Activated CD4-positive, alpha-beta T cell treated with anti-CD3 and anti-CD28 coated beads, Interleukin-2, amount 50 U/mL, for 24 hours (primary cell): Measurements from ENCODE around the gene LAYN.

Source experiments
- DNase-seq, 2 donors: peaks; one replicate each; pipeline ENCODE4 v3.0.0-alpha.2; 2020; ENCODE audit warnings: low read depth in 1 of 2, low spot score in 1 of 2

Gene LAYN

DNA sequence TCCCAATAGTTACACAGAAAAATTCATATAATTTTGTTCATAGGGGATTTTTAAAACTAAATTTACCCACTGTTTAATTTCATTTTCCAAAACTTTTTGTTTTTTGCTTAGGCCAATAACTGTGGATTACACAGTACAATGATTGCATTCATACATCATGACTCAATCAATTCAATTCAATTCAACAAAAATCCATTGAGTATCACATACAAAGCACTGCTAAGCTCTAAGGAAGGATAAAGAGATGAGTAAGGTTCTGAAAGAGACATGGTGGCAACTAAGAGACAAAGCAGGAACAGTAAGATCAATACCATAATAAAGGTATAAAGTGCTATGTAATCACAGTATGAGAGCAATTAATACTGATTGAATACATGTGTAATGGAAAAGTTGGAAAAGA, 9.4 kb upstream of the LAYN start:
- no peak for DNase-seq

- DNase-seq: peak in 1 of 2 donors; percentile 72
These were observed 8.7 kb upstream of the LAYN start for GRCh38 chr11:111531687-111532364.

- no peak for DNase-seq
These were observed 8.2 kb upstream of the LAYN start for GRCh38 chr11:111532365-111532709.

DNA sequence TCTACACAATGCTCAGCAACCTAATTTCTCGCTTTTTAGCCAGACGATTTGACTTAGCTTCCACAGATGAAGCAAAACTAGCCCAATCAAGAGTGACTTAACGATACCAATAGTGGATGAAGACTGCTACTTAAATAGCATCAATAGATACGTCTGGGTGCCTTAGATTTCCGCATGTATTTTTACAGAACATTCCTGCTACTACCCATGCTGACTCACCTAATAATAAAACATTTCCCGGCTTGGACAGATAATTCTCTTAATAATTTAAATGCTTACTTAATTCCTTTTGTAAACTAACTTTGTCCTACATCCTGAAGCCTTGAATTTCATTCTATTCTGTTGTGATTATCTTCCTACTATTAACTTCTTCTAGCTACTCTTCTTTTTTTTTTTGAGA, 5.2 kb upstream of the LAYN start:
- DNase-seq: no peak

GRCh38 chr11:111537336-111537860, 3.1 kb upstream of the LAYN start:
- no peak for DNase-seq

DNA sequence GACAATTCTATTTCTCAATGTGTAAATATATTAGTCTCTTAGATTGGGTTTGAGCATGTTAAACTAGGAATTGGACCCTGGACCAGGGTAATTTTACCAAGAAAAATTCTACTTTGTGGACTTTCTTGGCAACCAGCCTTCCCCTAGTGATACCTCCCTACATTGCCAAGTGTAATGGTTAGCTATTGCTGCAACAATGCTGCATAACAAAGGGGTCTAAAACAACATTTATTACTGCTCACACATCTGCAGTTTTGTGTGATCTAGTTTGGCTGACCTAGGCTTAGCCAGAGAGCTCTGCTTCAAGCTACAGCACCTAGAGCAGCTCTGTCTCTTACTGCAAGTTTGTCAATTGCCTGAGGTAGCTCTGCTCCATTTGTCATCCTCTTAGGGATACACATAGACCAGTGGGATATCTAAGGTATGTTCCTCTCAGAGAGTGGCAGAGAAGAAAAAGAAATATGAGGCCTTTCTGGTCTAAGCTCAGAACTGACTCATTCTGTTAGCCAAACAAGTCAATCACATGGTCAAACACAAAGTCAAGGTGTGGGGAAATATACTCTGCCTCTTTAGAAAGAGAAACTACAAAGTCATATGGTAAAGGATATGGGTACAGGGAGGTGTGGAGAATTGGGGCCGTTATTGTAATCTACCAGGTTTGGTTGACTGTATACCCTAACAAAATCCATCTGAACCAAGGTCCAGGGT, 2.0 kb upstream of the LAYN start:
- no peak for DNase-seq

DNA sequence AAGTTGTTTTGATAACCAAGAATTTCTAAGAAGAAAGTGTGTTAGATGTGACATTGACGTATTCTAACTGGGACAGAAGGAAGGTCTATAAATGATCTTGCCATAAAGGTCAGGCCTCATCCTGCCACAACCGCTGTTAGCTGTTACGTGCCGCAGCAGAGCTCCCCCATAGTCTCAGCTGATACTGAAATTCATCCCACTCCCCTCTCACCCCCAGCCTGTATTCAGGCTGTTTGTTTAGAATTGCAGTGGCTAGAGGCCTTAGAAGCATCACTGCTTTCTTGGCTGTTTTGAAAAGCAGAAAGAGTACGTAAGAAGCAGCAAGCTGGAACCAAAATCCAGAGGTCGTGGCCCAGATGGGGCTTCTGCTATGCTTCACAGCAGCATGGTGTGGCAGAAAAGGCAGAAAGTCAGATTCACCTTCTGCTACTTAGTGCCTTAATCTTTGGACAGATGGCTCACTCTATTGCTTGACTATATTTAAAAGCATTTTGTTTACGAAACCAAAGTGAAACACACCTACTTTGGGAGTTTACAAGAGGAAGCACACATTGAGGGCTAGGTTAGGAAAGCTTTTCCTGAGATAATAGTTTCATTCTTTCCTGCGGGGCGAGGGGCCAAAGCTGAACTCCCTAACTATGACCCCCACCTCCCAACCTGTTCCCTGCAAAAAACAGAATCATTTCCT, 950 bp upstream of the LAYN start:
- DNase-seq: no peak

- no peak for DNase-seq
These were observed 375 bp downstream of the LAYN start for GRCh38 chr11:111540937-111541253.

DNA sequence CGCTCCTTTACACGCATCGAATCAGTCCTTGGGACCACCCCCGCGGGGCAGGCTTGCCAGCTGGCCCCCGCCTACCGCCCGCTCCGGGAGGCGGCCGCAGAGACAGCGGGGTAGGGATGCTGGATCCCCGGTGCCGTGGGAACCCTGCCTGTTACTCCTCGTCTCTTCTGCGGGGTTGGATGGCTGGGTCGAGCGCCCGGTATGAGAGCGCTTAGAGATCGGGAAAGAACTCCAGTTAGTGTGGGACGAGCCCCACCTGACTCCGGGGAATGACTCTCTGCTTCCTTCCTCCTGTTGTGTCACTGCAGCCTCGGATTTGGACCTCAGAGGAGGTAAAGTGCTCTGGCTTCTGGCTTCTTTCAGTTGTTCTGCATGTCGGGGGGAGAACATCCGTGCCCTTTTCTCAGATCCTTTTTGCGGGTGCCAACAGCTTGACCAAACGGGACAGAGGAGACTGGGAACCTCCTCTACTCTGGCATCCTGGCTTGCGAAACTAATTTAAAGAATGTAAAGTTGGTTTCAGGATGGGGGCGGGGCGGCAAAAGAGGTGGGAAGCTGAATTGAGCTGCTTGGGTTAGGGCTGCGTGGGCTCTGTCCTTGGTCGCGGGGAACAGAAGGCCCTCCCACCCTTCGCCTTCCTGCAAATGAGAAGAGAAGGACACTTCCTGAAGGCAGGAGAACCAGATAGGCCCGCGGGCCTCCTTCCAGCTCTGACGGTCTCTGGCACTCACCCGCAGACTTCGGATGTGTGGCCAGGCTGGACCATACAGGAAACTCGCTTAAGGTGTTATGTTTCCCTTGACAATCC, 938 bp downstream of the LAYN start:
- no peak for DNase-seq

DNA sequence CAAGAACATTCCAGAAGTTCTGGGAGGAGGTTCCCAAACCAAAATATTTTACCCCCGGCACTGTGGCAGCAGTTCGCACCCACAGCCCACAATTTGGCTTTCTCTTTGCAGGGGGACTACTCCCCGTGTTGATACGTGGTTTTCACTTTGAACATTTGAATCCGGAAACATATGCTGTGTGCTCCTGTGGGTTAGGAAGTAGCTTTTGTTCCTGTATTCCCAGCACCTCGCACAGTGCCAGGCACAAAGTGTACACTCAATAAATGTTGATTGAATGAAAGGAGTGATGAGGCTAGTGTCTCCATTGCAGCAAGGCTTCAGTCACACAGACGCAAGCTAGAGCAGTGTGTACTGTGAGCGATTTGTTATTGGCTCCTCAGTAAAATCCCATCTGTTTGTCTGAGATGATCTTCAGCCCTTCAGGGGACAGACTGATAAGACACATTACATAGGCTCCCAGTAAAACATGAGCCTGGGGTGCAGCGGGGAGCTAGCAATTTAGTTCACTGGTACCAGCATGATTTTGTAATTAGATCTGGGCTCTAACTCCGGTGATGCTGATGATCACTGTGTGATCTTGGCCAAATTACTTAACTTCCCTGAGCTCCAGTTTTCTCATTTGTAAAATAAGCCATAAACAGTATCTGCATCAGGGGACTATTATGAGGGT, 2.2 kb downstream of the LAYN start:
- no peak for DNase-seq

- DNase-seq: no peak
These were observed 8.0 kb downstream of the LAYN start for GRCh38 chr11:111548525-111548924.

DNA sequence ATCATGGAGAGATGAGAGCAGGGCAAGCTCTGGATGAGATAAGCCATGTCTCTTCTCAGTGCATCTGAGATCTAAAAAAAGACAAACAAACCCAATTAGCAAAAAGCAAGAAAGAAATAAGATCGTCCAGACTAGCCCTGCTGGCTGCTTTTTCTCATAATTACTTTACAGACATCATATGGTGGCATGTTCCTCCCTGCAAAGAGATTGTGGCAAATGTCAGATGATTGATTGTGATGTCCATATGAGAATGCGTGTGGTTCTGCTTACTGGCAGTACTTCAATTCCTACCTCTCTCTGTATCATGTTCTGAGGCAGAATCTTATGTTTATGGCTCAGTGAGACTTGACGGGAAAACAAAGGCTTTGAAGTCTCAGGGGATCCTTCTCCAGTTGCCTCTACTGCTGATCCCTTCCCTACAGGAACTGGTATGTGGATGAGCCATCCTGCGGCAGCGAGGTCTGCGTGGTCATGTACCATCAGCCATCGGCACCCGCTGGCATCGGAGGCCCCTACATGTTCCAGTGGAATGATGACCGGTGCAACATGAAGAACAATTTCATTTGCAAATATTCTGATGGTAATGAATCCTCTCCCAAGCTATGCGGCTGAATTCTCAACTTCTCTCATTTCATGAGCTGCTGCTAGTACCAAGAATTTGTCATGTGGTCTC, 8.8 kb downstream of the LAYN start:
- no peak for DNase-seq

- DNase-seq: no peak
These were observed 9.3 kb downstream of the LAYN start for GRCh38 chr11:111549869-111550203.

- DNase-seq: no peak
These were observed 9.7 kb downstream of the LAYN start for GRCh38 chr11:111550258-111550657.

- no peak for DNase-seq
These were observed 14.0 kb downstream of the LAYN start for GRCh38 chr11:111554532-111554931.

DNA sequence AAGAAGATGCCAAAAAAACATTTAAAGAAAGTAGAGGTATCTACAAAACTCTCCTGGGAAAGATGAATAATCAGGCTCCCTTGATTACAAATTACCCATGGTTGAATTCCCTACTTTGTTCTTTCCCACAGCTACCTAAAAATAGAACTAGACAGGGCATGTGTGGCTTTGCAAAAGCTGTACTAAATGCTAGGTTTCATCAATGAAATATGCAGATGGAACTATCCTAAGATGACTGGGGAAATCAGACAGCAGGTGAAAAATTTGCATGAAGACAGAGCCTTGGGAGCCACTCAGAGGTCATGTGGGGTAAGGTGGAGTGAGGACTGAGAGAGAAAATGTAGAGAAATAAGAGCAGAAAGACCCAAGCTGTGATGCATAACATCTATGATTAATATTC, 14.7 kb downstream of the LAYN start:
- no peak for DNase-seq

DNA sequence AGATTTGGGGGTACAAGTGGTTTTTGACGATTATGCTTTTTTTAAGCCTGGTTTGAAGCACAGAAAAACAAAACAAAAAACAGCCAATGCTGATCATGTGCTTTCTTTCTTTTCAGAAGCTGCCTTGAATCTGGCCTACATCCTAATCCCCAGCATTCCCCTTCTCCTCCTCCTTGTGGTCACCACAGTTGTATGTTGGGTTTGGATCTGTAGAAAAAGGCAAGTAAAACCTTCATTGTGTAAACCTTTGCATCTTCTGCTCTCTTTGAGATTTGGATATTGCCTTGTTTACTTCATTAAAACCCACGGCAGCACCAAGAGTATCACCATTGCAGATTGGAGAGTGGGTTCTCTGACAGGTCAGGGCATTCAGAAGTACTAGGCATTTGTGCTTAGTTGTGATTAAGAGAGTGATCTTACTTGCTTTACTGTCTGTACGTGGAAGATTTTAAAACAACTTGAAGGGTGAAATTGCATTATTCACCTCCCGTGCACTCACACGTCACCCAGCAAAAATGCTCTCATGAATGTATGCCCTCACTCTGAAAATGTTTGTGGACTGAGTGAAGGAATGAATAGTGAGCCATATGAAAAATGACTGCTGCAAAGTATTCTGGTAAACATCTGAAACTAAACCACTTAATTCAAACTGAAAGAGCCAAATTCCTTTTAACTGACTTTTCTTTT, 17.0 kb downstream of the LAYN start:
- no peak for DNase-seq

DNA sequence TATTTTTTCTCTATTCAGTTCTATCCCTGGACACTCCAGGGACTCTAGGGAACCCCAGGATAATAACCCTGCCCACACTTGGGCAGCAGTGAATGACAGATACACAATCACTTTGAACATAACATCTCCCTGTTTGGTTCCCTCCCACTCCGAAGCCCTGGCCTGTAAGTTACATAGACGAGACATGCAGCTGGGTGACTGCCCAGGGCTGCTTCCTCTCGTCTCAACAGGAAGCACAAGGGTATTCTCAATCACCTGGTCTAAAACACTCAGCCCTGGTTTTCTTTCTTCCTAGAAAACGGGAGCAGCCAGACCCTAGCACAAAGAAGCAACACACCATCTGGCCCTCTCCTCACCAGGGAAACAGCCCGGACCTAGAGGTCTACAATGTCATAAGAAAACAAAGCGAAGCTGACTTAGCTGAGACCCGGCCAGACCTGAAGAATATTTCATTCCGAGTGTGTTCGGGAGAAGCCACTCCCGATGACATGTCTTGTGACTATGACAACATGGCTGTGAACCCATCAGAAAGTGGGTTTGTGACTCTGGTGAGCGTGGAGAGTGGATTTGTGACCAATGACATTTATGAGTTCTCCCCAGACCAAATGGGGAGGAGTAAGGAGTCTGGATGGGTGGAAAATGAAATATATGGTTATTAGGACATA, 19.4 kb downstream of the LAYN start:
- no peak for DNase-seq

DNA sequence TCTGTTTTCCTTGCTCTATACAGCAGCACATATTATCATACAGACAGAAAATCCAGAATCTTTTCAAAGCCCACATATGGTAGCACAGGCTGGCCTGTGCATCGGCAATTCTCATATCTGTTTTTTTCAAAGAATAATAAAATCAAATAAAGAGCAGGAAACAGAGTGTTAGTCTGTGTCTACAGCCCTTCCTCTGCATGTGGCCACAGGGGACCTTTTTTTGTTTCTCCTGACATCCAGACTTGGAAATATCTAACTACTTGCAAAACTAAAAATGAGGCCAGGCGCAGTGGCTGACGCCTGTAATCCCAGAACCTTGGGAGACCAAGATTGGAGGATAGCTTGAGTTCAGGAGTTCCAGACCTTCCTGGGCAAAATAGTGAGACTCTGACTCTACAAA, 20.3 kb downstream of the LAYN start:
- DNase-seq: no peak

GRCh38 chr11:111561306-111561705, 20.8 kb downstream of the LAYN start:
- DNase-seq: no peak
